Nephron (organoid): ENCODE measurements around the gene AGGF1.
"Not testable (repeated sequence)": the region's sequence is repeated elsewhere in the genome, so short reads cannot be mapped to it uniquely, and the experiment has no call there.

ENCODE experiments used
- H3K27ac Mint-ChIP-seq, 3 experiments: 2 replicates each; pipeline ENCODE4 v1.8.0; 2020; ENCODE audit warnings: mixed read lengths in 3 of 3, mild to moderate bottlenecking in 2 of 3, moderate library complexity in 1 of 3
- H3K27me3 Mint-ChIP-seq: 2 replicates; pipeline ENCODE4 v1.8.0; 2021; ENCODE audit warnings: low read depth, mild to moderate bottlenecking, moderate library complexity, mixed read lengths
- H3K36me3 Mint-ChIP-seq: 2 replicates; pipeline ENCODE4 v1.8.0; 2020; ENCODE audit warnings: low read depth, mixed read lengths
- H3K4me1 Mint-ChIP-seq: 2 replicates; pipeline ENCODE4 v1.8.0; 2020; ENCODE audit warnings: mixed read lengths
- H3K4me3 Mint-ChIP-seq, 3 experiments: 2 replicates each; pipeline ENCODE4 v1.8.0; 2020; ENCODE audit warnings: mild to moderate bottlenecking in 3 of 3, mixed read lengths in 3 of 3, moderate library complexity in 2 of 3
- H3K9me3 Mint-ChIP-seq: 2 replicates; pipeline ENCODE4 v1.8.0; 2020; ENCODE audit warnings: mixed read lengths
- CTCF ChIP-seq, 3 experiments: fragments of 200-600 bp; sonication (generic); IDR thresholded peaks; one replicate each; pipeline ENCODE4 v1.5.0; 2021; ENCODE audit warnings: antibody characterized with exemption in 3 of 3; ENCODE audit not compliant: unreplicated experiment in 3 of 3

AGGF1 gene

GRCh38 chr5:77076961-77077828 lies 47.0 kb downstream of the AGGF1 start:
- Mint-ChIP-seq H3K27ac (peak overlapping the region in 1 of 3 experiments; percentile 62), H3K36me3 (peaks cover 33% of the 10 kb centered on the region), H3K4me1 (peaks cover 8% of the 10 kb centered on the region), H3K9me3 (no peaks in the 10 kb centered on the region), H3K4me3 (peak overlapping the region; percentile 77 to 87 (median 83)), H3K27me3 (peaks cover 5% of the 10 kb centered on the region)
- peak; percentile 82 to 89 (median 86) for TF ChIP-seq CTCF (IDR thresholded peaks at IDR 0.05; ENCODE audit: unreplicated experiment in 3 of 3)

GRCh38 chr5:77077829-77078176 lies 47.6 kb downstream of the AGGF1 start:
- peak overlapping the region in 2 of 3 experiments; percentile 53 to 62 for H3K27ac Mint-ChIP-seq
- H3K9me3 Mint-ChIP-seq: no peaks in the 10 kb centered on the region
- no peak for TF ChIP-seq CTCF (IDR thresholded peaks at IDR 0.05; ENCODE audit: unreplicated experiment in 3 of 3)
- H3K36me3 Mint-ChIP-seq: peaks cover 38% of the 10 kb centered on the region
- H3K4me3 Mint-ChIP-seq: peak overlapping the region; percentile 72 to 83 (median 83)
- H3K4me1 Mint-ChIP-seq: peaks cover 8% of the 10 kb centered on the region
- H3K27me3 Mint-ChIP-seq: peaks cover 5% of the 10 kb centered on the region

GRCh38 chr5:77080479-77080878 lies 50.3 kb downstream of the AGGF1 start:
- H3K27ac Mint-ChIP-seq, H3K4me3 Mint-ChIP-seq, H3K9me3 Mint-ChIP-seq, H3K27me3 Mint-ChIP-seq: not testable (repeated sequence)
- H3K4me1 Mint-ChIP-seq: peaks cover 12% of the 10 kb centered on the region
- H3K36me3 Mint-ChIP-seq: peaks cover 44% of the 10 kb centered on the region

GRCh38 chr5:77080905-77081304 lies 50.7 kb downstream of the AGGF1 start:
- H3K4me1 Mint-ChIP-seq: peaks cover 12% of the 10 kb centered on the region
- H3K4me3 Mint-ChIP-seq: no peak overlapping the region
- TF ChIP-seq CTCF (IDR thresholded peaks at IDR 0.05; ENCODE audit: unreplicated experiment in 3 of 3): no peak
- peaks cover 43% of the 10 kb centered on the region for H3K36me3 Mint-ChIP-seq
- no peaks in the 10 kb centered on the region for H3K9me3 Mint-ChIP-seq
- no peak overlapping the region for H3K27ac Mint-ChIP-seq
- peaks cover 5% of the 10 kb centered on the region for H3K27me3 Mint-ChIP-seq

GRCh38 chr5:77082280-77082679 lies 52.1 kb downstream of the AGGF1 start:
- no peaks in the 10 kb centered on the region for H3K9me3 Mint-ChIP-seq
- H3K4me1 Mint-ChIP-seq: peaks cover 20% of the 10 kb centered on the region
- no peak for TF ChIP-seq CTCF (IDR thresholded peaks at IDR 0.05; ENCODE audit: unreplicated experiment in 3 of 3)
- H3K4me3 Mint-ChIP-seq: no peak overlapping the region
- no peak overlapping the region for H3K27ac Mint-ChIP-seq
- H3K36me3 Mint-ChIP-seq: peaks cover 38% of the 10 kb centered on the region
- peaks cover 5% of the 10 kb centered on the region for H3K27me3 Mint-ChIP-seq

- no peaks in the 10 kb centered on the region for H3K9me3 Mint-ChIP-seq
- no peak overlapping the region for H3K27ac Mint-ChIP-seq
- peaks cover under 1% of the 10 kb centered on the region for H3K27me3 Mint-ChIP-seq
- no peak overlapping the region for H3K4me3 Mint-ChIP-seq
- peaks cover 24% of the 10 kb centered on the region for H3K4me1 Mint-ChIP-seq
- no peak for TF ChIP-seq CTCF (IDR thresholded peaks at IDR 0.05; ENCODE audit: unreplicated experiment in 3 of 3)
- peaks cover 38% of the 10 kb centered on the region for H3K36me3 Mint-ChIP-seq
Observed at GRCh38 chr5:77083088-77083487, 52.9 kb downstream of the AGGF1 start.
